Neural cell (in vitro differentiated cells): Measurements from ENCODE around the gene ZNF287. TPM values are rescaled to one million over a fixed set of nuclear protein-coding genes. Genes with fewer than 3 reads are reported as not detected.

Experiments
- H2AFZ ChIP-seq: fragments of 200-600, 300-800 bp; sonication (generic), shearing (Covaris generic); 2 replicates; pipeline ENCODE4 v1.6.0; 2014; ENCODE audit warnings: low read depth, mild to moderate bottlenecking, antibody characterized with exemption, low read length, moderate library complexity
- H3F3A ChIP-seq: fragments of 200-600 bp; shearing (Covaris generic); 2 replicates; pipeline ENCODE4 v1.6.1; 2016; ENCODE audit warnings: mild to moderate bottlenecking, moderate library complexity, mixed read lengths, antibody characterized with exemption, low read length; ENCODE audit not compliant: insufficient read depth, poor library complexity, severe bottlenecking
- H3K27ac ChIP-seq: fragments of 200-600, 300-800 bp; sonication (generic), shearing (Covaris generic); 2 replicates; pipeline ENCODE4 v1.5.1; 2014; ENCODE audit warnings: mild to moderate bottlenecking, low read length, moderate library complexity
- H3K27me3 ChIP-seq: fragments of 300-800, 200-600 bp; sonication (generic), shearing (Covaris generic); 2 replicates; pipeline ENCODE4 v1.6.0; 2014; ENCODE audit warnings: mild to moderate bottlenecking, low read depth, low read length, moderate library complexity; ENCODE audit not compliant: insufficient read depth
- H3K36me3 ChIP-seq: fragments of 300-800, 200-600 bp; sonication (generic), shearing (Covaris generic); 2 replicates; pipeline ENCODE4 v1.5.1; 2014; ENCODE audit warnings: mild to moderate bottlenecking, antibody characterized with exemption, low read length, moderate library complexity; ENCODE audit not compliant: insufficient read depth
- H3K4me2 ChIP-seq: fragments of 300-800, 200-600 bp; sonication (generic), shearing (Covaris generic); 2 replicates; pipeline ENCODE4 v1.6.0; 2014; ENCODE audit warnings: mild to moderate bottlenecking, low read length
- H3K4me3 ChIP-seq: fragments of 300-800, 200-600 bp; sonication (generic), shearing (Covaris generic); 2 replicates; pipeline ENCODE4 v1.5.1; 2014; ENCODE audit warnings: mild to moderate bottlenecking, low read length, moderate library complexity
- H3K79me2 ChIP-seq: fragments of 200-600 bp; shearing (Covaris generic); replicated peaks from 2 replicates; pipeline ENCODE4 v1.6.0; 2014; ENCODE audit warnings: mild to moderate bottlenecking, low read length, moderate library complexity; ENCODE audit not compliant: insufficient read depth
- H3K9ac ChIP-seq: fragments of 300-800, 200-600 bp; sonication (generic), shearing (Covaris generic); 2 replicates; pipeline ENCODE4 v1.6.1; 2016; ENCODE audit warnings: mild to moderate bottlenecking, low read length, mixed read lengths
- H3K9me2 ChIP-seq: fragments of 200-600 bp; shearing (Covaris generic); 2 replicates; pipeline ENCODE4 v1.6.1; 2016; ENCODE audit warnings: mild to moderate bottlenecking, low read length, mixed read lengths; ENCODE audit not compliant: insufficient read depth
- H3K9me3 ChIP-seq: fragments of 200-600, 300-800 bp; sonication (generic), shearing (Covaris generic); 2 replicates; pipeline ENCODE4 v1.6.1; 2016; ENCODE audit warnings: mild to moderate bottlenecking, mixed run types, low read length, moderate library complexity, mixed read lengths
- H4K20me1 ChIP-seq: fragments of 200-600 bp; shearing (Covaris generic); 2 replicates; pipeline ENCODE4 v1.6.1; 2016; ENCODE audit warnings: mild to moderate bottlenecking, mixed run types; ENCODE audit not compliant: insufficient read depth
- EP300 ChIP-seq: fragments of 450-650 bp; conservative IDR thresholded peaks from 2 replicates; pipeline ENCODE4 v1.6.1; 2014; ENCODE audit warnings: antibody characterized with exemption, mild to moderate bottlenecking, moderate library complexity; ENCODE audit not compliant: poor library complexity, severe bottlenecking
- EZH2 ChIP-seq: fragments of 200-600, 300-800 bp; shearing (Covaris generic), sonication (generic); IDR thresholded peaks from 2 replicates; pipeline ENCODE4 v1.6.1; 2014; ENCODE audit warnings: antibody characterized with exemption, low read length, borderline replicate concordance, mild to moderate bottlenecking; ENCODE audit not compliant: insufficient read depth, poor library complexity, severe bottlenecking
- MXI1 ChIP-seq: fragments of 450-650 bp; conservative IDR thresholded peaks from 2 replicates; pipeline ENCODE4 v1.6.1; 2014; ENCODE audit warnings: antibody characterized with exemption, mild to moderate bottlenecking; ENCODE audit not compliant: poor library complexity, severe bottlenecking
- POLR2AphosphoS5 ChIP-seq: IDR thresholded peaks from 2 replicates; pipeline ENCODE4 v1.6.1; 2012
- RAD21 ChIP-seq: fragments of 450-650 bp; conservative IDR thresholded peaks from 2 replicates; pipeline ENCODE4 v1.6.1; 2014; ENCODE audit warnings: antibody characterized with exemption, mild to moderate bottlenecking, moderate library complexity
- SMC3 ChIP-seq: fragments of 450-650 bp; conservative IDR thresholded peaks from 2 replicates; pipeline ENCODE4 v1.6.1; 2014; ENCODE audit warnings: antibody characterized with exemption, mild to moderate bottlenecking, moderate library complexity; ENCODE audit not compliant: poor library complexity
- TAF1 ChIP-seq: IDR thresholded peaks from 2 replicates; pipeline ENCODE4 v1.6.1; 2012; ENCODE audit warnings: low read depth
- polyA plus RNA-seq: library from polyadenylated mRNA; depleted of rRNA; stranded (reverse); fragments of >200 nt; gene quantifications from 2 replicates; pipeline ENCODE4 v1.2.3, GENCODE V29; 2014
- TF ChIP-seq, protein P1 (sequence below): fragments of 450-650 bp; IDR thresholded peaks from 2 replicates; pipeline ENCODE4 v1.5.1; 2014; ENCODE audit warnings: antibody characterized with exemption, mild to moderate bottlenecking, moderate library complexity; ENCODE audit not compliant: poor library complexity, severe bottlenecking
- TF ChIP-seq, protein P2 (sequence below): IDR thresholded peaks from 2 replicates; pipeline ENCODE4 v1.6.1; 2012; ENCODE audit warnings: borderline replicate concordance

ZNF287 gene
- polyA plus RNA-seq, 1 donor from 2014 or later: 12.6 TPM

GRCh38 chr17:16551878-16552636 is 16.9 kb downstream of the ZNF287 start:
- no peak overlapping the region for H3K9ac ChIP-seq
- H2AFZ ChIP-seq: no peak overlapping the region
- H3K9me2 ChIP-seq: no peaks in the 10 kb centered on the region
- H3K27ac ChIP-seq: no peak overlapping the region
- H3K36me3 ChIP-seq: peaks cover 55% of the 10 kb centered on the region
- H4K20me1 ChIP-seq: no peaks in the 10 kb centered on the region
- no peak overlapping the region for H3K4me2 ChIP-seq
- H3K9me3 ChIP-seq: peaks cover 50% of the 10 kb centered on the region
- H3F3A ChIP-seq: no peaks in the 10 kb centered on the region
- no peak overlapping the region for H3K4me3 ChIP-seq
- H3K79me2 ChIP-seq: no peaks in the 10 kb centered on the region
- TF ChIP-seq POLR2AphosphoS5: no peak
- TF ChIP-seq, protein P1, sequence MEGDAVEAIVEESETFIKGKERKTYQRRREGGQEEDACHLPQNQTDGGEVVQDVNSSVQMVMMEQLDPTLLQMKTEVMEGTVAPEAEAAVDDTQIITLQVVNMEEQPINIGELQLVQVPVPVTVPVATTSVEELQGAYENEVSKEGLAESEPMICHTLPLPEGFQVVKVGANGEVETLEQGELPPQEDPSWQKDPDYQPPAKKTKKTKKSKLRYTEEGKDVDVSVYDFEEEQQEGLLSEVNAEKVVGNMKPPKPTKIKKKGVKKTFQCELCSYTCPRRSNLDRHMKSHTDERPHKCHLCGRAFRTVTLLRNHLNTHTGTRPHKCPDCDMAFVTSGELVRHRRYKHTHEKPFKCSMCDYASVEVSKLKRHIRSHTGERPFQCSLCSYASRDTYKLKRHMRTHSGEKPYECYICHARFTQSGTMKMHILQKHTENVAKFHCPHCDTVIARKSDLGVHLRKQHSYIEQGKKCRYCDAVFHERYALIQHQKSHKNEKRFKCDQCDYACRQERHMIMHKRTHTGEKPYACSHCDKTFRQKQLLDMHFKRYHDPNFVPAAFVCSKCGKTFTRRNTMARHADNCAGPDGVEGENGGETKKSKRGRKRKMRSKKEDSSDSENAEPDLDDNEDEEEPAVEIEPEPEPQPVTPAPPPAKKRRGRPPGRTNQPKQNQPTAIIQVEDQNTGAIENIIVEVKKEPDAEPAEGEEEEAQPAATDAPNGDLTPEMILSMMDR: no peak
- no peak for TF ChIP-seq EP300
- no peak for TF ChIP-seq RAD21
- TF ChIP-seq TAF1: no peak
- TF ChIP-seq SMC3: no peak
- TF ChIP-seq EZH2: no peak
- no peak for TF ChIP-seq MXI1
- TF ChIP-seq, protein P2, sequence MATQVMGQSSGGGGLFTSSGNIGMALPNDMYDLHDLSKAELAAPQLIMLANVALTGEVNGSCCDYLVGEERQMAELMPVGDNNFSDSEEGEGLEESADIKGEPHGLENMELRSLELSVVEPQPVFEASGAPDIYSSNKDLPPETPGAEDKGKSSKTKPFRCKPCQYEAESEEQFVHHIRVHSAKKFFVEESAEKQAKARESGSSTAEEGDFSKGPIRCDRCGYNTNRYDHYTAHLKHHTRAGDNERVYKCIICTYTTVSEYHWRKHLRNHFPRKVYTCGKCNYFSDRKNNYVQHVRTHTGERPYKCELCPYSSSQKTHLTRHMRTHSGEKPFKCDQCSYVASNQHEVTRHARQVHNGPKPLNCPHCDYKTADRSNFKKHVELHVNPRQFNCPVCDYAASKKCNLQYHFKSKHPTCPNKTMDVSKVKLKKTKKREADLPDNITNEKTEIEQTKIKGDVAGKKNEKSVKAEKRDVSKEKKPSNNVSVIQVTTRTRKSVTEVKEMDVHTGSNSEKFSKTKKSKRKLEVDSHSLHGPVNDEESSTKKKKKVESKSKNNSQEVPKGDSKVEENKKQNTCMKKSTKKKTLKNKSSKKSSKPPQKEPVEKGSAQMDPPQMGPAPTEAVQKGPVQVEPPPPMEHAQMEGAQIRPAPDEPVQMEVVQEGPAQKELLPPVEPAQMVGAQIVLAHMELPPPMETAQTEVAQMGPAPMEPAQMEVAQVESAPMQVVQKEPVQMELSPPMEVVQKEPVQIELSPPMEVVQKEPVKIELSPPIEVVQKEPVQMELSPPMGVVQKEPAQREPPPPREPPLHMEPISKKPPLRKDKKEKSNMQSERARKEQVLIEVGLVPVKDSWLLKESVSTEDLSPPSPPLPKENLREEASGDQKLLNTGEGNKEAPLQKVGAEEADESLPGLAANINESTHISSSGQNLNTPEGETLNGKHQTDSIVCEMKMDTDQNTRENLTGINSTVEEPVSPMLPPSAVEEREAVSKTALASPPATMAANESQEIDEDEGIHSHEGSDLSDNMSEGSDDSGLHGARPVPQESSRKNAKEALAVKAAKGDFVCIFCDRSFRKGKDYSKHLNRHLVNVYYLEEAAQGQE: no peak
- H3K27me3 ChIP-seq: no peaks in the 10 kb centered on the region

- no peak overlapping the region for H3K27ac ChIP-seq
- no peaks in the 10 kb centered on the region for H3K27me3 ChIP-seq
- no peaks in the 10 kb centered on the region for H4K20me1 ChIP-seq
- no peak overlapping the region for H2AFZ ChIP-seq
- no peaks in the 10 kb centered on the region for H3K79me2 ChIP-seq
- TF ChIP-seq TAF1: no peak
- no peak for TF ChIP-seq EZH2
- no peak for TF ChIP-seq MXI1
- no peak for TF ChIP-seq EP300
- TF ChIP-seq, protein P1: no peak
- no peak for TF ChIP-seq POLR2AphosphoS5
- no peak for TF ChIP-seq RAD21
- TF ChIP-seq, protein P2: no peak
- no peak for TF ChIP-seq SMC3
- H3F3A ChIP-seq: no peaks in the 10 kb centered on the region
- no peaks in the 10 kb centered on the region for H3K9me3 ChIP-seq
- H3K4me2 ChIP-seq: no peak overlapping the region
- H3K9me2 ChIP-seq: no peaks in the 10 kb centered on the region
- no peak overlapping the region for H3K4me3 ChIP-seq
- H3K36me3 ChIP-seq: no peaks in the 10 kb centered on the region
- no peak overlapping the region for H3K9ac ChIP-seq
These were observed 31.9 kb downstream of the ZNF287 start for GRCh38 chr17:16537130-16537458.
